Progenitor cell of endocrine pancreas (in vitro differentiated cells): Measurements from ENCODE around the gene CENPB. TPM values are rescaled to one million over a fixed set of nuclear protein-coding genes. Genes with fewer than 3 reads are reported as not detected.

Experiments
- DNase-seq: peaks from one replicate; pipeline ENCODE4 v3.0.0; 2021; ENCODE audit warnings: low spot score; ENCODE audit not compliant: unreplicated experiment
- H3K27ac Mint-ChIP-seq: 2 replicates; pipeline ENCODE4 v1.8.0; 2021; ENCODE audit warnings: mild to moderate bottlenecking, moderate library complexity, mixed read lengths
- H3K27me3 Mint-ChIP-seq: 2 replicates; pipeline ENCODE4 v1.8.0; 2021; ENCODE audit warnings: mixed read lengths
- H3K36me3 Mint-ChIP-seq: 2 replicates; pipeline ENCODE4 v1.8.0; 2022; ENCODE audit warnings: mixed read lengths; ENCODE audit not compliant: insufficient read depth
- H3K4me1 Mint-ChIP-seq: 2 replicates; pipeline ENCODE4 v1.8.0; 2021; ENCODE audit warnings: low read depth, mixed read lengths
- H3K4me3 Mint-ChIP-seq: 2 replicates; pipeline ENCODE4 v1.8.0; 2021; ENCODE audit warnings: low read depth, mild to moderate bottlenecking, moderate library complexity, mixed read lengths
- H3K9me3 Mint-ChIP-seq: 2 replicates; pipeline ENCODE4 v1.8.0; 2021; ENCODE audit warnings: low read depth, mixed read lengths
- CTCF ChIP-seq: fragments of 200-600 bp; sonication (generic); IDR thresholded peaks from one replicate; pipeline ENCODE4 v1.5.0; 2021; ENCODE audit warnings: antibody characterized with exemption, mild to moderate bottlenecking; ENCODE audit not compliant: unreplicated experiment
- total RNA-seq: library from RNA; stranded (reverse); gene quantifications from 2 replicates; pipeline ENCODE4 v1.2.1, GENCODE V29; 2021

Gene CENPB
- total RNA-seq, 1 donor from 2014 or later = 49.6 TPM

DNA sequence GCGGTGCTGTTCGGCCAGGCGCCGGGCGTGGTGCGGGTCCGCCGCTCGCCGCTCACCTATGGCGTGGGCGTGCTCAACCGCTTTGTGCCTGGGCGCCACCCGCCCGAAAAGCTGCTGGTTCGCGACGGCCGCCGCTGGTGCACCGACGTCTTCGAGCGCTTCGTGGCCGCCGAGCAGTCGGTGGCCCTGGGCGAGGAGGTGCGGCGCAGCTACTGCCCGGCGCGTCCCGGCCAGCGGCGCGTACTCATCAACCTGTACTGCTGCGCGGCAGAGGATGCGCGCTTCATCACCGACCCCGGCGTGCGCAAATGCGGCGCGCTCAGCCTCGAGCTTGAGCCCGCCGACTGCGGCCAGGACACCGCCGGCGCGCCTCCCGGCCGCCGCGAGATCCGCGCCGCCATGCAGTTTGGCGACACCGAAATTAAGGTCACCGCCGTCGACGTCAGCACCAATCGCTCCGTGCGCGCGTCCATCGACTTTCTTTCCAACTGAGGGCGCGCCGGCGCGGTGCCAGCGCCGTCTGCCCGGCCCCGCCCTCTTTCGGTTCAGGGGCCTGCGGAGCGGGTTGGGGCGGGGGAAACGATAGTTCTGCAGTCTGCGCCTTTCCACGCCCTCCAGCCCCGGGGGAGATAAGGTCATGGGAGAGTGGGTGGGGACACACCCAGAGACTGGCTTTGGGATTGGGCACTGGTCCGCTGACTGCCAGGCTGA is 34.7 kb downstream of the CENPB start:
- H3K4me3 Mint-ChIP-seq = peak overlapping the region; percentile 53
- H3K9me3 Mint-ChIP-seq = no peaks in the 10 kb centered on the region
- H3K4me1 Mint-ChIP-seq = peaks cover 1% of the 10 kb centered on the region
- no peaks in the 10 kb centered on the region for H3K36me3 Mint-ChIP-seq
- DNase-seq = no peak
- peaks cover 42% of the 10 kb centered on the region for H3K27me3 Mint-ChIP-seq
- no peak for TF ChIP-seq CTCF
- H3K27ac Mint-ChIP-seq = no peak overlapping the region

DNA sequence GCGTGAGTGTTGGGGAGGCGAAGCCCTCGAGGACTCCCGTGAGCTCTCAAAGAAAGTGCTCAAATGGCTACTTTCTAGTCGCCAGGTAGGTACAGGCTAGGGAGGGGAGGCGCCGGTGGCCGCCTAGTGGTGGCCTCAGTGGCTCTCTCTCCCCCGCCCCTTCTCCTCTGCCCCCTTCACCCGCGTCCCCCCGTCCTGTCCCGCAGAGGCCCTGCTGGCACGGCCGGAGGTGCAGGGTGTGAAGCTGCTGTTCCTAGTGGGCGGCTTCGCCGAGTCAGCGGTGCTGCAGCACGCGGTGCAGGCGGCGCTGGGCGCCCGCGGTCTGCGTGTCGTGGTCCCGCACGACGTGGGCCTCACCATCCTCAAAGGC is 35.2 kb downstream of the CENPB start:
- peaks cover 47% of the 10 kb centered on the region for H3K27me3 Mint-ChIP-seq
- no peak for DNase-seq
- no peak overlapping the region for H3K27ac Mint-ChIP-seq
- H3K4me1 Mint-ChIP-seq = peaks cover 1% of the 10 kb centered on the region
- H3K4me3 Mint-ChIP-seq = no peak overlapping the region
- H3K9me3 Mint-ChIP-seq = no peaks in the 10 kb centered on the region
- H3K36me3 Mint-ChIP-seq = no peaks in the 10 kb centered on the region
- TF ChIP-seq CTCF = peak; percentile 31

DNA sequence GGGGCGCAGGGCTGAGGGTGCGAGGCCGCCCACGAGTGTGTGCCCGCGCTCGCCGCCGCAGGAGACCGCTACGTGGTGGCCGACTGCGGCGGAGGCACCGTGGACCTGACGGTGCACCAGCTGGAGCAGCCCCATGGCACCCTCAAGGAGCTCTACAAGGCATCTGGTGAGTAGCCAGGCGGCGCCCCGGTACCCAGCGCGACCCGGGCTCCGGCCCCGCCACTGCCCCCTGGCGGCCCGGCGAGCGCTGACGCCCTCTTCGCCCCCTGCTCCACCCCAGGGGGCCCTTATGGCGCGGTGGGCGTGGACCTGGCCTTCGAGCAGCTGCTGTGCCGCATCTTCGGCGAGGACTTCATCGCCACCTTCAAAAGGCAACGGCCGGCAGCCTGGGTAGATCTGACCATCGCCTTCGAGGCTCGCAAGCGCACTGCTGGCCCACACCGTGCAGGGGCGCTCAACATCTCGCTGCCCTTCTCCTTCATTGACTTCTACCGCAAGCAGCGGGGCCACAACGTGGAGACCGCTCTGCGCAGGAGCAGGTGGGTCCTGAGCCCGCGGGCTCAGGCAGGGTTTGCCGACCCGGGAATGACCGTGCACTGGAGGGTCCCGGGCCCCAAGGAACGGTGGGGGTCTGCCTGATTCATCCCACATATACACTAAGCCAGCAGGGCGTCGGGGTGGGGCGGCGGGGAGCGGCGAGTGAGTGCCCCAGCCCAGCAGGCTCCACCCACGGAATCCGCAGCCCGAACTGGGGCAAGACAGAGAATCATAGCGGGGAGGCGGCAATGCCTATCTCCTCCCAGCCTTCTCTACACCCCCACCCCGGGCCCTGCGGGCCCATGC is 36.6 kb downstream of the CENPB start:
- Mint-ChIP-seq H3K36me3 (no peaks in the 10 kb centered on the region), H3K27me3 (peaks cover 61% of the 10 kb centered on the region), H3K27ac (no peak overlapping the region), H3K4me1 (peaks cover 1% of the 10 kb centered on the region), H3K9me3 (no peaks in the 10 kb centered on the region), H3K4me3 (peak overlapping the region; percentile 46)
- peak; percentile 94 for TF ChIP-seq CTCF
- peak; percentile 65 for DNase-seq

GRCh38 chr20:3749087-3749688 is 37.4 kb downstream of the CENPB start:
- Mint-ChIP-seq H3K36me3 (no peaks in the 10 kb centered on the region), H3K4me3 (no peak overlapping the region), H3K4me1 (peaks cover 1% of the 10 kb centered on the region), H3K9me3 (no peaks in the 10 kb centered on the region), H3K27ac (no peak overlapping the region), H3K27me3 (peaks cover 68% of the 10 kb centered on the region)
- no peak for TF ChIP-seq CTCF
- no peak for DNase-seq

DNA sequence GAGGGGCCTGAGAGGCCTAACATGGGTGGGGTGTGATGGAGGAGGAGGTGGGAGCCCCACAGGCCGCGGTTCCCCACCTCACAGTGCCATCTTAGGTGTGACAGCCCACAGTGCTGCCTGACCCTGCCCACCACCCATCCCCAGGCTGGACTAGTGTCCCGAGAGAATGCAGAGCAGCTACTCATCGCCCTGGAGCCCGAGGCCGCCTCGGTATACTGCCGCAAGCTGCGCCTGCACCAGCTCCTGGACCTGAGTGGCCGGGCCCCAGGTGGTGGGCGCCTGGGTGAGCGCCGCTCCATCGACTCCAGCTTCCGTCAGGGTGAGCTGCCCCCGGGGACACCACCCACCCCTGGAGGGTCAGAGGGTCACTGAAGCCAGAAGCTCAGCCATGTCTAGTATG is 38.5 kb downstream of the CENPB start:
- H3K4me3 Mint-ChIP-seq = no peak overlapping the region
- no peak for TF ChIP-seq CTCF
- H3K36me3 Mint-ChIP-seq = no peaks in the 10 kb centered on the region
- peaks cover 1% of the 10 kb centered on the region for H3K4me1 Mint-ChIP-seq
- no peak overlapping the region for H3K27ac Mint-ChIP-seq
- no peak for DNase-seq
- peaks cover 78% of the 10 kb centered on the region for H3K27me3 Mint-ChIP-seq
- H3K9me3 Mint-ChIP-seq = no peaks in the 10 kb centered on the region
